ENCODE results near the gene TNFRSF11A. TPM values are rescaled to one million over a fixed set of nuclear protein-coding genes. Genes with fewer than 3 reads are reported as not detected.

The TNFRSF11A gene
- total RNA-seq, 1 experiment from 2014 or later = 3.2 TPM

DNA sequence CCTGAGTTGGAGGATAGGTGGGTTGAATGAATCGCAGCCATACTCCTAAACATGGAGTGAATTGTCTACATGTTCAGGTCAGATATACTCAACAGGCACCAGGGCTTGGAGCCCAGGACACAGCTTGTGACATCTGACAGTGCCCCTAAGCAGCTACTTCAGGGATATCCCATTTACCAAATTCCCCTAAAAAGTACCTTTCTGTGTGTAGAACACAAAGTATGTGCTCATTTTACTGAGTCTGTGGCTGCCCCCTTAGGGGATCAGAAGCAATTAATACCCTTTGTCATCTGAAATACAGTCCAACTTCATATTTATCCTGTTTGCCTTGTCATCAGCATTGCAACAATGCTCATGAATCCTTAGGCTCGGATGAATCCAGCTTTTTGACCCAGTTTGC is 20.8 kb downstream of the TNFRSF11A start (continued):
- TF ChIP-seq RAD21 (IDR thresholded peaks at IDR 0.05; ENCODE audit: low read depth) (no peak), ZNF274 (IDR thresholded peaks at IDR 0.05; ENCODE audit: low read depth, low read length) (no peak), ELF1 (IDR thresholded peaks at IDR 0.05; ENCODE audit: borderline replicate concordance, low read depth) (no peak), FOSL1 (IDR thresholded peaks at IDR 0.05; ENCODE audit: low read depth) (no peak), POLR2A (IDR thresholded peaks at IDR 0.05; ENCODE audit: borderline replicate concordance, extremely low read depth, insufficient read depth, insufficient read length) (no peak), EZH2 (IDR thresholded peaks at IDR 0.05) (no peak), TCF7L2 (IDR thresholded peaks at IDR 0.05; ENCODE audit: borderline replicate concordance, extremely low read depth, insufficient read depth, insufficient read length) (no peak), JUND (IDR thresholded peaks at IDR 0.05) (no peak)
- TF ChIP-seq, protein P1, sequence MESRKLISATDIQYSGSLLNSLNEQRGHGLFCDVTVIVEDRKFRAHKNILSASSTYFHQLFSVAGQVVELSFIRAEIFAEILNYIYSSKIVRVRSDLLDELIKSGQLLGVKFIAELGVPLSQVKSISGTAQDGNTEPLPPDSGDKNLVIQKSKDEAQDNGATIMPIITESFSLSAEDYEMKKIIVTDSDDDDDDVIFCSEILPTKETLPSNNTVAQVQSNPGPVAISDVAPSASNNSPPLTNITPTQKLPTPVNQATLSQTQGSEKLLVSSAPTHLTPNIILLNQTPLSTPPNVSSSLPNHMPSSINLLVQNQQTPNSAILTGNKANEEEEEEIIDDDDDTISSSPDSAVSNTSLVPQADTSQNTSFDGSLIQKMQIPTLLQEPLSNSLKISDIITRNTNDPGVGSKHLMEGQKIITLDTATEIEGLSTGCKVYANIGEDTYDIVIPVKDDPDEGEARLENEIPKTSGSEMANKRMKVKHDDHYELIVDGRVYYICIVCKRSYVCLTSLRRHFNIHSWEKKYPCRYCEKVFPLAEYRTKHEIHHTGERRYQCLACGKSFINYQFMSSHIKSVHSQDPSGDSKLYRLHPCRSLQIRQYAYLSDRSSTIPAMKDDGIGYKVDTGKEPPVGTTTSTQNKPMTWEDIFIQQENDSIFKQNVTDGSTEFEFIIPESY (IDR thresholded peaks at IDR 0.05; ENCODE audit: extremely low read depth, insufficient replicate concordance, low read length) = no peak

DNA sequence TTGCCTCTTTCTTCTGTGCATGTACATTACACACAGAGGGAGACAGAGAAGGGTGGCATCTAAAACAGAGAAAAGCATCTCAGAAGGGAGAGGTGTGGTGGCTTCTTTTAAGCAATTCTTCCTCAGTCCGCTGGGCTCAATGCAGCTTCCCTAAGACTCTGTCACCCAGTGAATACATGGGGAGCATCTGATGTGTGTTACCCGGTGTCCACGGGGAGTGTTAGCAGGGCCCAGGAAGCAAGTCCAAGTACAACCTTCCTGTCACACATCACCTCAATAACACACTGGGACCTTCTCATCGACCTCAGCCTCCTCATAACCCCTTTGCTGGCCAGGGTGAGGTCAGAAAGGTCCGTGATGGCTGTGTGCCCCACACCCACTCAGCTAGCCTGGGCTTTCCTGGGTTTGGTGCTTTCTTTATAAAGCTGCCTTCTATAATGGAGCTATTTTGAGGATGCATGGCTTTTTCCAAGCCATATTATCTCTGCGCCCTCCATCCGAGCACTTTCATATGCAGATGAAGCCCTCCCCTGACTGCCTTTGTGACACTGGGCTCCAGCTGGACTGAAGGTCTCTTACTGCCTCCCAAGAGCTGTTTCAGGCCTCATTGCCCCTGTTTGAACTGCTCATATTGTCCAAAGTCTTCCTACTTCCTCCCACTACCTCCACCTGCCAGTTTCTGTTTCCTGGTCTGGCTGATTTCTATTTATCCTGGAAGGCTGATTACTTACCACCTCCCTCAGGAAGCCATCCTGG is 21.4 kb downstream of the TNFRSF11A start:
- Histone ChIP-seq H3K4me1 (ENCODE audit: control insufficient read depth in 1 of 2, insufficient read depth in 2 of 2, low read length in 2 of 2) (peaks cover 0 to 8% of the 10 kb centered on the region in 2 experiments; a peak in 2 of 4 replicates), H2AFZ (ENCODE audit: low read depth, low read length, poor library complexity, severe bottlenecking) (no peak overlapping the region), H3K27ac (ENCODE audit: low read depth, low read length) (no peak overlapping the region), H3K27me3 (ENCODE audit: insufficient read depth, low read length) (no peaks in the 10 kb centered on the region), H3K9ac (ENCODE audit: low read length) (no peak overlapping the region), H3K9me2 (ENCODE audit: insufficient read depth) (no peaks in the 10 kb centered on the region), H3K4me3 (replicated peaks in 1 of 2; ENCODE audit: low read depth in 1 of 2, low read length in 2 of 2) (no peak overlapping the region), H3K79me2 (ENCODE audit: insufficient read depth, low read length) (no peaks in the 10 kb centered on the region), H4K20me1 (ENCODE audit: insufficient read depth) (no peaks in the 10 kb centered on the region), H3K4me2 (ENCODE audit: low read length) (peak overlapping the region; percentile 31), H3K36me3 (ENCODE audit: control insufficient read depth in 1 of 2, insufficient read depth in 2 of 2, low read length in 2 of 2) (no peaks in the 10 kb centered on the region), H3K9me3 (ENCODE audit: control insufficient read depth in 1 of 2, insufficient read depth in 1 of 2, low read depth in 1 of 2, low read length in 2 of 2) (no peaks in the 10 kb centered on the region)
- DNase-seq (ENCODE audit: low read depth, low spot score) (no peak), ATAC-seq (no peak)
- BruUV-seq (replicated peaks) = no TSS peak
- intact Hi-C loops (cut with micrococcal nuclease) = no loop called here
- POLR2A ChIA-PET = no interaction called here
- TF ChIP-seq ELF1 (IDR thresholded peaks at IDR 0.05; ENCODE audit: borderline replicate concordance, low read depth) = no peak
- TF ChIP-seq CEBPB (IDR thresholded peaks at IDR 0.05; ENCODE audit: low read depth) = no peak
- TF ChIP-seq ZFX (IDR thresholded peaks at IDR 0.05) = no peak
- no peak for TF ChIP-seq SIN3A (IDR thresholded peaks at IDR 0.05; ENCODE audit: low read depth)
- no peak for TF ChIP-seq EZH2 (IDR thresholded peaks at IDR 0.05)
- no peak for TF ChIP-seq ZNF274 (IDR thresholded peaks at IDR 0.05; ENCODE audit: low read depth, low read length)
- no peak for TF ChIP-seq EZH2phosphoT487 (IDR thresholded peaks at IDR 0.05; ENCODE audit: borderline replicate concordance)
- RAD21 ChIA-PET (ENCODE audit: low non-redundant PET in 1 of 2, low total read pairs in 2 of 2, uncharacterized antibody in 2 of 2, unreplicated experiment in 2 of 2) = no interaction called here
- CTCF ChIA-PET = no interaction called here

Data from HCT116 (cell line).